Fibroblast of lung (primary cell): ENCODE data around the gene MBD6. TPM values are rescaled to one million over a fixed set of nuclear protein-coding genes. Genes with fewer than 3 reads are reported as not detected.
"Not testable (repeated sequence)": the region's sequence is repeated elsewhere in the genome, so short reads cannot be mapped to it uniquely, and the experiment has no call there.

ENCODE experiments used
- DNase-seq, 2 donors: peaks; one replicate each; pipeline versions ENCODE4 v3.0.0 to v3.0.0-alpha.2; 2010; ENCODE audit warnings: low read depth in 2 of 2
- H2AFZ ChIP-seq: 2 replicates; pipeline ENCODE4 v1.5.1; 2012; ENCODE audit warnings: low read length, control low read depth, inconsistent platforms
- H3K27ac ChIP-seq: 2 replicates; pipeline ENCODE4 v1.5.1; 2011; ENCODE audit warnings: low read length, control low read depth; ENCODE audit not compliant: insufficient read depth
- H3K27me3 ChIP-seq: 2 replicates; pipeline ENCODE4 v1.5.1; 2011; ENCODE audit warnings: mild to moderate bottlenecking, low read length; ENCODE audit not compliant: control insufficient read depth, insufficient read depth
- H3K36me3 ChIP-seq: 2 replicates; pipeline ENCODE4 v1.5.1; 2011; ENCODE audit warnings: low read length; ENCODE audit not compliant: control insufficient read depth, insufficient read depth
- H3K4me1 ChIP-seq: 2 replicates; pipeline ENCODE4 v1.5.1; 2011; ENCODE audit warnings: low read length; ENCODE audit not compliant: control insufficient read depth, insufficient read depth; ENCODE audit errors: extremely low read depth
- H3K4me2 ChIP-seq: 2 replicates; pipeline ENCODE4 v1.5.1; 2011; ENCODE audit warnings: low read length, control low read depth; ENCODE audit not compliant: insufficient read depth; ENCODE audit errors: extremely low read depth
- H3K4me3 ChIP-seq, 4 experiments: fragments of 200-600 bp in 1 of 4; sonication (generic) in 1 of 4; replicated peaks in 1 of 4; 2 replicates each; pipeline ENCODE4 v1.5.1; 2011 to 2016; ENCODE audit warnings: low read length in 4 of 4, low read depth in 3 of 4, mild to moderate bottlenecking in 3 of 4, control low read depth in 2 of 4, inconsistent platforms in 1 of 4, mixed read lengths in 1 of 4; ENCODE audit not compliant: insufficient read depth in 1 of 4; ENCODE audit errors: control extremely low read depth in 1 of 4
- H3K79me2 ChIP-seq: 2 replicates; pipeline ENCODE4 v1.5.1; 2012; ENCODE audit warnings: mild to moderate bottlenecking, low read length, inconsistent platforms; ENCODE audit not compliant: control insufficient read depth, insufficient read depth
- H3K9ac ChIP-seq: 2 replicates; pipeline ENCODE4 v1.5.1; 2011; ENCODE audit warnings: mild to moderate bottlenecking, low read length, control low read depth; ENCODE audit not compliant: insufficient read depth
- H3K9me3 ChIP-seq: 2 replicates; pipeline ENCODE4 v1.5.1; 2012; ENCODE audit warnings: low read depth, low read length; ENCODE audit not compliant: control insufficient read depth, insufficient read depth
- H4K20me1 ChIP-seq: 2 replicates; pipeline ENCODE4 v1.5.1; 2011; ENCODE audit warnings: low read length; ENCODE audit not compliant: control insufficient read depth, insufficient read depth; ENCODE audit errors: extremely low read depth
- CTCF ChIP-seq, 2 donors: IDR thresholded peaks in 1 of 2; conservative IDR thresholded peaks in 1 of 2; 1 replicate in 1 of 2; 2 replicates in 1 of 2; pipeline ENCODE4 v1.5.1; 2011 to 2012; ENCODE audit warnings: low read length in 2 of 2, control low read depth in 1 of 2, inconsistent platforms in 1 of 2, low read depth in 1 of 2, mild to moderate bottlenecking in 1 of 2
- EZH2 ChIP-seq: IDR thresholded peaks from 2 replicates; pipeline ENCODE4 v1.5.1; 2012; ENCODE audit warnings: low read length, control low read depth, mild to moderate bottlenecking; ENCODE audit errors: missing control alignments
- polyA plus RNA-seq, 2 donors: library from polyadenylated mRNA; depleted of rRNA in 1 of 2; stranded (reverse) in 1 of 2; unstranded in 1 of 2; fragments of >200 nt; gene quantifications; 2 replicates each; pipeline ENCODE4 v1.2.1, GENCODE V29; 2011 to 2012; ENCODE audit warnings: missing spikeins in 1 of 2
- total RNA-seq: library from RNA; depleted of rRNA; stranded (reverse); fragments of >200 nt; gene quantifications from 2 replicates; pipeline ENCODE4 v1.2.1, GENCODE V29; 2014

Gene MBD6
- total and polyA plus RNA-seq, 2 donors (not counting 1 experiment from before 2014, with no cell fraction given) = 3.0 to 7.1 TPM

- no peaks in the 10 kb centered on the region for H3K4me1 ChIP-seq
- H3K36me3 ChIP-seq = no peaks in the 10 kb centered on the region
- no peaks in the 10 kb centered on the region for H4K20me1 ChIP-seq
- H3K9me3 ChIP-seq = no peaks in the 10 kb centered on the region
- TF ChIP-seq EZH2 (no peak), CTCF (conservative IDR thresholded peaks at IDR 0.05 in 1 of 2, IDR thresholded peaks at IDR 0.05 in 1 of 2; ENCODE audit: low read depth in 1 of 2, low read length in 2 of 2) (no peak)
- no peak overlapping the region for H3K9ac ChIP-seq
- no peaks in the 10 kb centered on the region for H3K79me2 ChIP-seq
- no peak overlapping the region for H3K27ac ChIP-seq
- no peaks in the 10 kb centered on the region for H3K27me3 ChIP-seq
- H2AFZ ChIP-seq = no peak overlapping the region
- H3K4me3 ChIP-seq = no peak overlapping the region
- H3K4me2 ChIP-seq = no peak overlapping the region
- no peak for DNase-seq
These were observed 36.2 kb downstream of the MBD6 start for GRCh38 chr12:57558864-57559263.

- no peaks in the 10 kb centered on the region for H3K79me2 ChIP-seq
- H3K36me3 ChIP-seq = no peaks in the 10 kb centered on the region
- H3K4me2 ChIP-seq = no peak overlapping the region
- no peak overlapping the region for H3K27ac ChIP-seq
- DNase-seq = no peak
- H2AFZ ChIP-seq = no peak overlapping the region
- no peak overlapping the region for H3K4me3 ChIP-seq
- no peaks in the 10 kb centered on the region for H3K27me3 ChIP-seq
- H3K9ac ChIP-seq = no peak overlapping the region
- no peak for TF ChIP-seq EZH2
- no peak for TF ChIP-seq CTCF (conservative IDR thresholded peaks at IDR 0.05 in 1 of 2, IDR thresholded peaks at IDR 0.05 in 1 of 2; ENCODE audit: low read depth in 1 of 2, low read length in 2 of 2)
- no peaks in the 10 kb centered on the region for H3K9me3 ChIP-seq
- no peaks in the 10 kb centered on the region for H4K20me1 ChIP-seq
- no peaks in the 10 kb centered on the region for H3K4me1 ChIP-seq
These were observed 37.9 kb downstream of the MBD6 start for GRCh38 chr12:57560516-57560915.

GRCh38 chr12:57561117-57561516 lies 38.5 kb downstream of the MBD6 start:
- DNase-seq = peak; percentile 18 to 23
- H3K4me3 ChIP-seq, H4K20me1 ChIP-seq, H3K27ac ChIP-seq, H3K36me3 ChIP-seq, H3K9me3 ChIP-seq, H2AFZ ChIP-seq, H3K27me3 ChIP-seq, H3K4me2 ChIP-seq, H3K4me1 ChIP-seq, H3K79me2 ChIP-seq, H3K9ac ChIP-seq: not testable (repeated sequence)
